DOHH2 (cell line): ENCODE measurements around the gene INSIG1.

ENCODE experiments used
- EZH2phosphoT487 ChIP-seq: fragments of 200-600 bp; sonication (generic); IDR thresholded peaks from 2 replicates; pipeline ENCODE4 v1.6.1; 2017; ENCODE audit warnings: borderline replicate concordance, mild to moderate bottlenecking, antibody characterized with exemption, low read length, moderate library complexity, mixed read lengths
- TF ChIP-seq, protein P1 (sequence below): fragments of 200-600 bp; sonication (generic); IDR thresholded peaks from one replicate; pipeline ENCODE4 v1.5.1; 2014; ENCODE audit warnings: antibody characterized with exemption, mild to moderate bottlenecking, low read depth, low read length; ENCODE audit not compliant: poor library complexity, severe bottlenecking

DNA sequence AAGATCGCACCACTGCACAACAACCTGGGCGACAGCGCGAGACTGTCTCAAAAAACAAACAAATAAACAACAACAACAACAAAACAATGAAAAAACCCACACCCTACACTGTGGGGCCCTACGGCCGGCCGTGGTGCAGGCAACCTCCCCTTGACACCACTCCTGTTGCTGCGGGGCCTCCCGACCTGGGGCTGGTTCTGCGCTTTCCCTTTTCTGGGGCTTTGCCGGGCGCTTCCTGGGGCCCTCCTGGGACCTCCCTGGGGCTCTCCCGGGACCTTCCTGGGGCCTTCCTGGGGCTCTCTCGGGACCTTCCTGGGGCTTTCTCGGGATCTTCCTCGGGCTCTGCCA, 46.6 kb downstream of the INSIG1 start:
- TF ChIP-seq, protein P1, sequence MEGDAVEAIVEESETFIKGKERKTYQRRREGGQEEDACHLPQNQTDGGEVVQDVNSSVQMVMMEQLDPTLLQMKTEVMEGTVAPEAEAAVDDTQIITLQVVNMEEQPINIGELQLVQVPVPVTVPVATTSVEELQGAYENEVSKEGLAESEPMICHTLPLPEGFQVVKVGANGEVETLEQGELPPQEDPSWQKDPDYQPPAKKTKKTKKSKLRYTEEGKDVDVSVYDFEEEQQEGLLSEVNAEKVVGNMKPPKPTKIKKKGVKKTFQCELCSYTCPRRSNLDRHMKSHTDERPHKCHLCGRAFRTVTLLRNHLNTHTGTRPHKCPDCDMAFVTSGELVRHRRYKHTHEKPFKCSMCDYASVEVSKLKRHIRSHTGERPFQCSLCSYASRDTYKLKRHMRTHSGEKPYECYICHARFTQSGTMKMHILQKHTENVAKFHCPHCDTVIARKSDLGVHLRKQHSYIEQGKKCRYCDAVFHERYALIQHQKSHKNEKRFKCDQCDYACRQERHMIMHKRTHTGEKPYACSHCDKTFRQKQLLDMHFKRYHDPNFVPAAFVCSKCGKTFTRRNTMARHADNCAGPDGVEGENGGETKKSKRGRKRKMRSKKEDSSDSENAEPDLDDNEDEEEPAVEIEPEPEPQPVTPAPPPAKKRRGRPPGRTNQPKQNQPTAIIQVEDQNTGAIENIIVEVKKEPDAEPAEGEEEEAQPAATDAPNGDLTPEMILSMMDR = no peak
- TF ChIP-seq EZH2phosphoT487 = no peak
